WTC11 (cell line): ENCODE results near the gene EPN2. TPM values are rescaled to one million over a fixed set of nuclear protein-coding genes. Genes with fewer than 3 reads are reported as not detected.

Source experiments
- ATAC-seq: fragments of 200-7000 bp; cut with Tn5 transposase; 2 replicates; pipeline ENCODE4 v1.10.0; 2021; ENCODE audit warnings: mild to moderate bottlenecking, moderate library complexity
- CTCF ChIA-PET: fragments of 300-600 bp; sonication (Branson Sonifier 250); formaldehyde crosslinking; loops from one replicate; lab custom pipeline; 2021; ENCODE audit warnings: antibody characterized with exemption; lab: Charles Lee
- POLR2A ChIA-PET: fragments of 350-600 bp; sonication (Branson Sonifier 250); formaldehyde crosslinking; loops from one replicate; lab custom pipeline; 2021; ENCODE audit warnings: antibody characterized with exemption; lab: Charles Lee
- DNase-seq: peaks from one replicate; pipeline ENCODE4 v3.0.0; 2021; ENCODE audit warnings: low spot score
- H3K27ac Mint-ChIP-seq: 2 replicates; pipeline ENCODE4 v1.8.0; 2021; ENCODE audit warnings: mixed read lengths
- H3K27me3 Mint-ChIP-seq: 2 replicates; pipeline ENCODE4 v1.8.0; 2021; ENCODE audit warnings: low read depth, mild to moderate bottlenecking, moderate library complexity, mixed read lengths
- H3K36me3 Mint-ChIP-seq: 2 replicates; pipeline ENCODE4 v1.8.0; 2021; ENCODE audit warnings: mixed read lengths
- H3K4me1 Mint-ChIP-seq: 2 replicates; pipeline ENCODE4 v1.8.0; 2022; ENCODE audit warnings: mixed read lengths
- H3K4me3 Mint-ChIP-seq: 2 replicates; pipeline ENCODE4 v1.8.0; 2021; ENCODE audit warnings: mild to moderate bottlenecking, moderate library complexity, mixed read lengths
- H3K9me3 Mint-ChIP-seq: 2 replicates; pipeline ENCODE4 v1.8.0; 2021; ENCODE audit warnings: mixed read lengths
- AFF4 ChIP-seq: sonication (generic); formaldehyde crosslinking; IDR thresholded peaks from 2 replicates; pipeline ENCODE4 v1.8.1; 2023; ENCODE audit warnings: mild to moderate bottlenecking, missing genetic modification reagents, borderline replicate concordance
- CBFB ChIP-seq: sonication (generic); formaldehyde crosslinking; IDR thresholded peaks from 2 replicates; pipeline ENCODE4 v1.8.1; 2022; ENCODE audit warnings: mild to moderate bottlenecking, low read depth, missing genetic modification reagents
- ERG ChIP-seq: fragments of 250-450 bp; sonication (Bioruptor Pico); IDR thresholded peaks from 2 replicates; pipeline ENCODE4 v1.8.0; 2021; ENCODE audit warnings: mild to moderate bottlenecking
- ETV6 ChIP-seq: sonication (generic); formaldehyde crosslinking; IDR thresholded peaks from 2 replicates; pipeline ENCODE4 v1.8.1; 2022; ENCODE audit warnings: mild to moderate bottlenecking, missing genetic modification reagents
- FOXP1 ChIP-seq: sonication (generic); formaldehyde crosslinking; IDR thresholded peaks from 2 replicates; pipeline ENCODE4 v1.8.0; 2022; ENCODE audit warnings: missing genetic modification reagents, mild to moderate bottlenecking, moderate library complexity, borderline replicate concordance
- GABPB1 ChIP-seq: sonication (generic); formaldehyde crosslinking; IDR thresholded peaks from 2 replicates; pipeline ENCODE4 v1.8.1; 2023; ENCODE audit warnings: mild to moderate bottlenecking, missing genetic modification reagents
- HMGA2 ChIP-seq: fragments of 250-450 bp; sonication (Bioruptor Pico); IDR thresholded peaks from 2 replicates; pipeline ENCODE4 v1.4.0; 2021; ENCODE audit warnings: mild to moderate bottlenecking, moderate library complexity
- IRF2 ChIP-seq: sonication (generic); formaldehyde crosslinking; IDR thresholded peaks from 2 replicates; pipeline ENCODE4 v1.8.0; 2022; ENCODE audit warnings: low read depth, missing genetic modification reagents, borderline replicate concordance
- JUN ChIP-seq: sonication (generic); formaldehyde crosslinking; IDR thresholded peaks from 2 replicates; pipeline ENCODE4 v1.8.0; 2023; ENCODE audit warnings: mild to moderate bottlenecking, missing genetic modification reagents
- MYBL2 ChIP-seq: sonication (generic); formaldehyde crosslinking; IDR thresholded peaks from 2 replicates; pipeline ENCODE4 v1.8.1; 2023; ENCODE audit warnings: mild to moderate bottlenecking, moderate library complexity, missing genetic modification reagents
- NFATC4 ChIP-seq: fragments of 250-450 bp; sonication (Bioruptor Pico); IDR thresholded peaks from 2 replicates; pipeline ENCODE4 v1.9.0; 2021; ENCODE audit warnings: mild to moderate bottlenecking
- NFYB ChIP-seq: sonication (generic); formaldehyde crosslinking; conservative IDR thresholded peaks from 2 replicates; pipeline ENCODE4 v1.8.0; 2022; ENCODE audit warnings: low read depth, missing genetic modification reagents
- NR1H2 ChIP-seq: sonication (generic); formaldehyde crosslinking; IDR thresholded peaks from 2 replicates; pipeline ENCODE4 v1.9.0; 2021; ENCODE audit warnings: mild to moderate bottlenecking, moderate library complexity, missing genetic modification reagents
- PREB ChIP-seq: sonication (generic); formaldehyde crosslinking; IDR thresholded peaks from 2 replicates; pipeline ENCODE4 v1.8.1; 2022; ENCODE audit warnings: mild to moderate bottlenecking, missing genetic modification reagents, moderate library complexity, borderline replicate concordance
- PRRX2 ChIP-seq: fragments of 250-450 bp; sonication (Bioruptor Pico); IDR thresholded peaks from 2 replicates; pipeline ENCODE4 v1.8.0; 2021; ENCODE audit warnings: mild to moderate bottlenecking
- SMAD4 ChIP-seq: sonication (generic); formaldehyde crosslinking; IDR thresholded peaks from 2 replicates; pipeline ENCODE4 v1.8.0; 2022; ENCODE audit warnings: mild to moderate bottlenecking, missing genetic modification reagents
- SOX15 ChIP-seq: fragments of 250-450 bp; sonication (Bioruptor Pico); IDR thresholded peaks from 2 replicates; pipeline ENCODE4 v1.9.0; 2021; ENCODE audit warnings: mild to moderate bottlenecking
- TCF7 ChIP-seq: sonication (generic); formaldehyde crosslinking; IDR thresholded peaks from 2 replicates; pipeline ENCODE4 v1.8.0; 2022; ENCODE audit warnings: mild to moderate bottlenecking, low read depth, missing genetic modification reagents, moderate library complexity
- TEAD1 ChIP-seq: sonication (generic); formaldehyde crosslinking; IDR thresholded peaks from 2 replicates; pipeline ENCODE4 v1.8.0; 2022; ENCODE audit warnings: mild to moderate bottlenecking, missing genetic modification reagents
- TP53 ChIP-seq: sonication (generic); formaldehyde crosslinking; IDR thresholded peaks from 2 replicates; pipeline ENCODE4 v1.8.1; 2023; ENCODE audit warnings: mild to moderate bottlenecking, missing genetic modification reagents
- ZNF232 ChIP-seq: sonication (generic); formaldehyde crosslinking; IDR thresholded peaks from 2 replicates; pipeline ENCODE4 v1.8.0; 2022; ENCODE audit warnings: mild to moderate bottlenecking, missing genetic modification reagents
- ZNF423 ChIP-seq: fragments of 250-450 bp; sonication (Bioruptor Pico); IDR thresholded peaks from 2 replicates; pipeline ENCODE4 v2.1.2; 2022; ENCODE audit warnings: mild to moderate bottlenecking, moderate library complexity
- total RNA-seq: library from RNA; stranded (reverse); gene quantifications from 3 replicates; pipeline ENCODE4 v1.2.3, GENCODE V29; 2021
- TF ChIP-seq, protein P1 (sequence below): sonication (generic); formaldehyde crosslinking; IDR thresholded peaks from 2 replicates; pipeline ENCODE4 v1.8.0; 2023; ENCODE audit warnings: missing genetic modification reagents
- TF ChIP-seq, protein P2 (sequence below): sonication (generic); formaldehyde crosslinking; IDR thresholded peaks from 2 replicates; pipeline ENCODE4 v1.8.1; 2023; ENCODE audit warnings: mild to moderate bottlenecking, missing genetic modification reagents

The EPN2 gene
- total RNA-seq, 1 experiment from 2014 or later: 48.8 TPM

DNA sequence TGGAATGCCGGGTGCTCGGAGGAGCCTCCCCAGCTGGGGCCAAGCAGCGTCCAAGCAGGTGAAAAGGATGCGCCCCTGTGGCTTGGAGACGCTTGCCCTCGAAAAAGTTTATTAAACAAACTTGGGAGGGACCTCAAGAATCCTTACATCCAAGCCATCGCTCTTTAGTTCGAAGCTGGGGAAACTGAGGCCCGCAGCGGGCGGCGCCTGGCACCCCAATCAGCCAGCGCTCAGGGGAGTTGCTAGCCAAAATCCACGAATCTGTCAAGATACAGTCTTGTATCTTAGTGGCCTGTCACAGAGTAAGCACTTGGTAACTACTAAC is 125.9 kb downstream of the EPN2 start:
- Mint-ChIP-seq H3K4me1 (peaks cover 22% of the 10 kb centered on the region), H3K27me3 (no peaks in the 10 kb centered on the region), H3K9me3 (no peaks in the 10 kb centered on the region)
- ChIA-PET POLR2A (interaction anchor here (0.9 to 1.8 kb wide), 4 partner anchors 15 to 382 kb away, joined by 3 to 14 read pairs (median 4); partner anchors contain the start of gene MAPK7), CTCF (interaction anchor here (0.6 to 5.4 kb wide), 66 partner anchors 9 to 647 kb away, joined by 3 to 91 read pairs (median 4); partner anchors contain the start of genes ALDH3A2, MAPK7, MFAP4 and RNF112)
- no peak for DNase-seq
- no peak for TF ChIP-seq NFYB (CRISPR knock-in tag)
- TF ChIP-seq, protein P1, sequence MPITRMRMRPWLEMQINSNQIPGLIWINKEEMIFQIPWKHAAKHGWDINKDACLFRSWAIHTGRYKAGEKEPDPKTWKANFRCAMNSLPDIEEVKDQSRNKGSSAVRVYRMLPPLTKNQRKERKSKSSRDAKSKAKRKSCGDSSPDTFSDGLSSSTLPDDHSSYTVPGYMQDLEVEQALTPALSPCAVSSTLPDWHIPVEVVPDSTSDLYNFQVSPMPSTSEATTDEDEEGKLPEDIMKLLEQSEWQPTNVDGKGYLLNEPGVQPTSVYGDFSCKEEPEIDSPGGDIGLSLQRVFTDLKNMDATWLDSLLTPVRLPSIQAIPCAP (CRISPR knock-in tag): no peak
- TF ChIP-seq, protein P2, sequence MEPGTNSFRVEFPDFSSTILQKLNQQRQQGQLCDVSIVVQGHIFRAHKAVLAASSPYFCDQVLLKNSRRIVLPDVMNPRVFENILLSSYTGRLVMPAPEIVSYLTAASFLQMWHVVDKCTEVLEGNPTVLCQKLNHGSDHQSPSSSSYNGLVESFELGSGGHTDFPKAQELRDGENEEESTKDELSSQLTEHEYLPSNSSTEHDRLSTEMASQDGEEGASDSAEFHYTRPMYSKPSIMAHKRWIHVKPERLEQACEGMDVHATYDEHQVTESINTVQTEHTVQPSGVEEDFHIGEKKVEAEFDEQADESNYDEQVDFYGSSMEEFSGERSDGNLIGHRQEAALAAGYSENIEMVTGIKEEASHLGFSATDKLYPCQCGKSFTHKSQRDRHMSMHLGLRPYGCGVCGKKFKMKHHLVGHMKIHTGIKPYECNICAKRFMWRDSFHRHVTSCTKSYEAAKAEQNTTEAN (CRISPR knock-in tag): 0 out of 2 replicates have a peak, but pooled peaks have one; percentile 61
- TF ChIP-seq HMGA2 (CRISPR knock-in tag): no peak
- TF ChIP-seq NFATC4 (CRISPR knock-in tag): no peak
- TF ChIP-seq MYBL2 (CRISPR knock-in tag): 0 out of 2 replicates have a peak, but pooled peaks have one; percentile 7
- TF ChIP-seq, all 79 proteins: peak for 2
- H3K27ac Mint-ChIP-seq: no peak overlapping the region
- peaks cover 15% of the 10 kb centered on the region for H3K36me3 Mint-ChIP-seq
- no peak for ATAC-seq
- peak overlapping the region; percentile 83 for H3K4me3 Mint-ChIP-seq

- CTCF ChIA-PET: interaction anchor here (0.6 to 5.4 kb wide), 58 partner anchors 9 to 423 kb away, joined by 3 to 91 read pairs (median 5); partner anchors contain the start of genes ALDH3A2, MAPK7, MFAP4 and RNF112
- H3K36me3 Mint-ChIP-seq: peaks cover 10% of the 10 kb centered on the region
- peak overlapping the region; percentile 83 for H3K4me3 Mint-ChIP-seq
- no peak overlapping the region; the same call in 1 of the 2 replicates for H3K27ac Mint-ChIP-seq
- H3K4me1 Mint-ChIP-seq: peaks cover 22% of the 10 kb centered on the region
- DNase-seq (no peak), ATAC-seq (no peak)
- no peaks in the 10 kb centered on the region for H3K27me3 Mint-ChIP-seq
- H3K9me3 Mint-ChIP-seq: no peaks in the 10 kb centered on the region
- POLR2A ChIA-PET: interaction anchor here (0.9 to 1.8 kb wide), 4 partner anchors 14 to 381 kb away, joined by 3 to 14 read pairs (median 4); partner anchors contain the start of gene MAPK7
- TF ChIP-seq CBFB (CRISPR knock-in tag) (no peak), JUN (CRISPR knock-in tag) (no peak), ZNF423 (CRISPR knock-in tag) (no peak), PREB (CRISPR knock-in tag) (no peak), IRF2 (no peak), ERG (CRISPR knock-in tag) (no peak), ZNF232 (CRISPR knock-in tag) (no peak), NFATC4 (CRISPR knock-in tag) (no peak), SOX15 (CRISPR knock-in tag) (no peak), GABPB1 (CRISPR knock-in tag) (no peak), TEAD1 (no peak), FOXP1 (CRISPR knock-in tag) (no peak), ETV6 (no peak), SMAD4 (no peak), TP53 (CRISPR knock-in tag) (no peak), AFF4 (no peak), TCF7 (CRISPR knock-in tag) (no peak), NR1H2 (CRISPR knock-in tag) (no peak), PRRX2 (no peak)
Observed at GRCh38 chr17:19363460-19364035, 126.4 kb downstream of the EPN2 start.
